ENCODE measurements around the gene GGT5.

- TF ChIP-seq, protein P1, sequence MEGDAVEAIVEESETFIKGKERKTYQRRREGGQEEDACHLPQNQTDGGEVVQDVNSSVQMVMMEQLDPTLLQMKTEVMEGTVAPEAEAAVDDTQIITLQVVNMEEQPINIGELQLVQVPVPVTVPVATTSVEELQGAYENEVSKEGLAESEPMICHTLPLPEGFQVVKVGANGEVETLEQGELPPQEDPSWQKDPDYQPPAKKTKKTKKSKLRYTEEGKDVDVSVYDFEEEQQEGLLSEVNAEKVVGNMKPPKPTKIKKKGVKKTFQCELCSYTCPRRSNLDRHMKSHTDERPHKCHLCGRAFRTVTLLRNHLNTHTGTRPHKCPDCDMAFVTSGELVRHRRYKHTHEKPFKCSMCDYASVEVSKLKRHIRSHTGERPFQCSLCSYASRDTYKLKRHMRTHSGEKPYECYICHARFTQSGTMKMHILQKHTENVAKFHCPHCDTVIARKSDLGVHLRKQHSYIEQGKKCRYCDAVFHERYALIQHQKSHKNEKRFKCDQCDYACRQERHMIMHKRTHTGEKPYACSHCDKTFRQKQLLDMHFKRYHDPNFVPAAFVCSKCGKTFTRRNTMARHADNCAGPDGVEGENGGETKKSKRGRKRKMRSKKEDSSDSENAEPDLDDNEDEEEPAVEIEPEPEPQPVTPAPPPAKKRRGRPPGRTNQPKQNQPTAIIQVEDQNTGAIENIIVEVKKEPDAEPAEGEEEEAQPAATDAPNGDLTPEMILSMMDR (IDR thresholded peaks at IDR 0.05; ENCODE audit: low read depth, low read length, poor library complexity, severe bottlenecking): no peak
- no peak for TF ChIP-seq EZH2phosphoT487 (IDR thresholded peaks at IDR 0.05; ENCODE audit: borderline replicate concordance, low read length)
Measured at GRCh38 chr22:24184057-24184798, 60.7 kb downstream of the GGT5 start.
